Transverse colon (tissue), 3 donors: ENCODE data around the gene HECA.

Source experiments
- CTCF ChIP-seq, 5 experiments: fragments of 200-600 bp in 3 of 5; fragments of 450-650 bp in 2 of 5; sonication (generic) in 3 of 5; IDR thresholded peaks; 1 replicate in 2 of 5; 2 replicates in 3 of 5; pipeline ENCODE4 v1.5.1; 2016 to 2017; ENCODE audit warnings: antibody characterized with exemption in 5 of 5, inconsistent platforms in 3 of 5, mild to moderate bottlenecking in 2 of 5, moderate library complexity in 1 of 5
- POLR2A ChIP-seq: fragments of 450-650 bp; IDR thresholded peaks from one replicate; pipeline ENCODE4 v1.6.1; 2016; ENCODE audit warnings: antibody characterized with exemption, mild to moderate bottlenecking, moderate library complexity

GRCh38 chr6:139219271-139219729, 84.4 kb downstream of the HECA start:
- no peak for TF ChIP-seq POLR2A
- peak; percentile 66 to 79 (median 69) for TF ChIP-seq CTCF (IDR thresholded peaks at IDR 0.05)
